ENCODE results near the gene COLGALT1.
"Not testable (repeated sequence)": the region's sequence is repeated elsewhere in the genome, so short reads cannot be mapped to it uniquely, and the experiment has no call there.

COLGALT1 gene

GRCh38 chr19:17562561-17562960 lies 7.1 kb downstream of the COLGALT1 start:
- DNase-seq = no peak

GRCh38 chr19:17564781-17565180 lies 9.3 kb downstream of the COLGALT1 start:
- no peak for DNase-seq

GRCh38 chr19:17565611-17566010 lies 10.2 kb downstream of the COLGALT1 start:
- DNase-seq = no peak

DNA sequence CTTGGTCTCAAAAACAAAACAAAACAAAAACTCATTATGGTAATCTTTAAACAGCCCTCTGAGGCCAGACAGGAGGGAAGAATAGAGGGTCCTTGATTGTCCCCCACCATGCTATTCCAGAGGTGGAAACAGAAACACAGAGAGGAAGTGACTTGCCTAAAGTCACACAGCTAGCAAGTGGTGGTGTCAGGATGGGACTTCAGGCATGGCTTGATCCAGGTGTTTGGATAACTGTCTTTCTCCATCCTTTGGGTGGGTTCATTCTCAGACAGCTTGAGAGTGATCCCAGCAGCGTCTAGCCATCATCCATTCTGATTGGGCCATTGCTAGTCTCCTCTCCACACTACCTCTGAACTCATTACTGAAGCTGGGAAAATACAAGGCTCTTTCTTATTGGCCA lies 12.5 kb downstream of the COLGALT1 start:
- DNase-seq = no peak

- DNase-seq = not testable (repeated sequence)
Measured at GRCh38 chr19:17570291-17570690, 14.8 kb downstream of the COLGALT1 start.

- DNase-seq = no peak
Measured at GRCh38 chr19:17570791-17571190, 15.3 kb downstream of the COLGALT1 start.

GRCh38 chr19:17572638-17573037 lies 17.2 kb downstream of the COLGALT1 start:
- no peak for DNase-seq

- DNase-seq = no peak
Measured at GRCh38 chr19:17575871-17576757, 20.7 kb downstream of the COLGALT1 start.

GRCh38 chr19:17576758-17577456 lies 21.5 kb downstream of the COLGALT1 start:
- no peak for DNase-seq

- DNase-seq = no peak
Measured at GRCh38 chr19:17577457-17578097, 22.1 kb downstream of the COLGALT1 start.

- DNase-seq = no peak
Measured at GRCh38 chr19:17579661-17580244, 24.3 kb downstream of the COLGALT1 start.

GRCh38 chr19:17580470-17581144 lies 25.2 kb downstream of the COLGALT1 start:
- no peak for DNase-seq

DNA sequence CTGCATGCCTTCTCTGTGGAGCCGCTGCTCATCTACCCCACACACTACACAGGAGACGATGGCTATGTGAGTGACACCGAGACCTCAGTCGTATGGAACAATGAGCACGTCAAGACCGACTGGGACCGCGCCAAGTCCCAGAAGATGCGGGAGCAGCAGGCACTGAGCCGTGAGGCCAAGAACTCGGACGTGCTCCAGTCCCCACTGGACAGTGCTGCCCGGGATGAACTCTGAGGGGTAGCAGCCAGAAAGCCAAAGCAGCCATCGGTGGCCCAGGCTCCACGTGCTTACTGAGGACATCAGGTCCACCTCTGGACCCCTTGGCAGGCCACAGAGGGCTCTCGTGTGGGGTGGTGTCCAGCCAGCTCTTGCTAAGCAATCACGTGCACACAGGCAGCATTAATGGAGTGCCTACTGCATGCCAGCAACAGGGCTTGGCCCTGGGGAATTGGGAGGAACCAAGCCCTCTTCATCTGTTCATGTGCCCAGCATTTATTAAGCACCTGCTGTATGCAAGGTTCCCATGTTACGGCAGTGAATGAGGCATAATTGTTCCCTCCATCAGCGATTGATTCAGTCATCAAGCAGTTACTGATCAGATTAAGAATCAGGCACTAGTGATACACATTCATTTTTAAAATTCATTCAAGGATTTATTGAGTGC lies 25.9 kb downstream of the COLGALT1 start:
- DNase-seq = no peak

- DNase-seq = no peak
Measured at GRCh38 chr19:17582613-17583012, 27.2 kb downstream of the COLGALT1 start.

- DNase-seq = no peak
Measured at GRCh38 chr19:17584132-17584531, 28.7 kb downstream of the COLGALT1 start.

GRCh38 chr19:17585395-17585794 lies 29.9 kb downstream of the COLGALT1 start:
- not testable (repeated sequence) for DNase-seq

GRCh38 chr19:17590866-17591265 lies 35.4 kb downstream of the COLGALT1 start:
- DNase-seq = no peak

DNA sequence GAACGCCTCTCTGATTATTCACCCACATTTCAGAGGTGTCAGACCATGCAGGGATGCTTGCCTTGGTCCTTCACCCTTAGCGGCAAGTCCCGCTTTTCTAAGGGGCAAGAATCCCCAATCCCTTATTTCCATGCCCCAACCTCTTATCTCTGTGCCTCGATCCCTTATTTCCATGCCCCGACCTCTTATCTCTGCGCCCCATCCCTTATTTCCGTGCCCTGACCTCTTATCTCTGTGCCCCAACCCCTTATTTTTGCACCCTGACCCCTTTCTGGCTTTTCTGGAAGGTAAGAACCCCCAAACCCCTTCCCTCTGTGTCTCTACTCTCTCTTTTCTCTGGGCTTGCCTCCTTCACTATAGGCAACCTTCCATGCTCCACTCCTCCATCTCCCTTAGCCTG lies 38.8 kb downstream of the COLGALT1 start:
- DNase-seq = not testable (repeated sequence)

- DNase-seq = not testable (repeated sequence)
Measured at GRCh38 chr19:17598063-17598462, 42.6 kb downstream of the COLGALT1 start.

DNA sequence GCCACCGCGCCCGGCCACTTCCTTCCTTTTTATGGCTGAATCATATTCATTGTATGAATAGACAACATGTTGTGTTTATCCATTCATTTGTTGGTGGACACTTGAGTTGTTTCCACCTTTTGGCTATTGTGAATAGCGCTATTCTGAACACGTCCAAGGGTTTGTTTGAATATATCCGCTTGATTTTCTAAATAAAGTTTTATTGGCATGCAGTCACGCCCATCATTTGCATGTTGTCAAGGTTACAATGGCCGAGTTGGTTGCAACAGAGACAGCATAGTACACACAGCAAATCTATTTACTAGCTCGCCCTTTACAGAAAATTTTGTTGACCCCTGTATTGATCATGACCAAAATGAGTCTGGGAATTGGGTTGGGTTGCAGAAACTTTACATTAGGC lies 43.5 kb downstream of the COLGALT1 start:
- DNase-seq = no peak

- DNase-seq = no peak
Measured at GRCh38 chr19:17599780-17600179, 44.3 kb downstream of the COLGALT1 start.

GRCh38 chr19:17601683-17602082 lies 46.2 kb downstream of the COLGALT1 start:
- no peak for DNase-seq

All from amniotic stem cell (primary cell).